DOHH2 (cell line): ENCODE results near the gene VWA2.

Source experiments
- H3F3A ChIP-seq: fragments of 200-600 bp; sonication (generic), shearing (Covaris generic); 2 replicates; pipeline ENCODE4 v1.6.0; 2016; ENCODE audit warnings: antibody characterized with exemption, mild to moderate bottlenecking; ENCODE audit not compliant: control insufficient read depth, insufficient read depth
- H3K27ac ChIP-seq: fragments of 200-600 bp; sonication (generic); 2 replicates; pipeline ENCODE4 v1.5.1; 2014; ENCODE audit warnings: low read depth, mild to moderate bottlenecking, low read length, moderate library complexity
- H3K27me3 ChIP-seq: fragments of 200-600 bp; sonication (generic); 2 replicates; pipeline ENCODE4 v1.6.1; 2014; ENCODE audit warnings: mild to moderate bottlenecking, low read length, mixed read lengths; ENCODE audit not compliant: control insufficient read depth
- H3K36me3 ChIP-seq: fragments of 200-600 bp; sonication (generic); 2 replicates; pipeline ENCODE4 v1.6.1; 2014; ENCODE audit warnings: mild to moderate bottlenecking, low read length, moderate library complexity, mixed read lengths; ENCODE audit not compliant: control insufficient read depth
- H3K4me1 ChIP-seq: fragments of 200-600 bp; sonication (generic); 2 replicates; pipeline ENCODE4 v1.6.1; 2014; ENCODE audit warnings: mild to moderate bottlenecking, low read length, mixed read lengths; ENCODE audit not compliant: control insufficient read depth
- H3K4me2 ChIP-seq: fragments of 200-600 bp; sonication (generic); 2 replicates; pipeline ENCODE4 v1.6.0; 2014; ENCODE audit warnings: mild to moderate bottlenecking, low read length, moderate library complexity
- H3K4me3 ChIP-seq: fragments of 200-600 bp; sonication (generic); 2 replicates; pipeline ENCODE4 v1.5.1; 2014; ENCODE audit warnings: mild to moderate bottlenecking, low read length, mixed read lengths
- H3K79me2 ChIP-seq: fragments of 200-600 bp; sonication (generic); 2 replicates; pipeline ENCODE4 v1.6.1; 2014; ENCODE audit warnings: mild to moderate bottlenecking, low read length, mixed read lengths; ENCODE audit not compliant: control insufficient read depth
- H3K9me2 ChIP-seq: fragments of 200-600 bp; sonication (generic); replicated peaks from 2 replicates; pipeline ENCODE4 v1.6.1; 2014; ENCODE audit warnings: mild to moderate bottlenecking, low read length, mixed read lengths; ENCODE audit not compliant: control insufficient read depth
- H3K9me3 ChIP-seq: fragments of 200-600 bp; sonication (generic); 2 replicates; pipeline ENCODE4 v1.6.1; 2014; ENCODE audit warnings: antibody characterized with exemption, low read length, mixed read lengths; ENCODE audit not compliant: control insufficient read depth, insufficient read depth
- H4K20me1 ChIP-seq: fragments of 200-600 bp; sonication (generic); 2 replicates; pipeline ENCODE4 v1.6.0; 2014; ENCODE audit warnings: low read depth, mild to moderate bottlenecking, antibody characterized with exemption, low read length, moderate library complexity; ENCODE audit not compliant: control insufficient read depth, insufficient read depth
- CTCF ChIP-seq: fragments of 200-600 bp; sonication (generic); IDR thresholded peaks from one replicate; pipeline ENCODE4 v1.5.1; 2014; ENCODE audit warnings: antibody characterized with exemption, mild to moderate bottlenecking, low read depth, low read length; ENCODE audit not compliant: poor library complexity, severe bottlenecking
- EZH2phosphoT487 ChIP-seq: fragments of 200-600 bp; sonication (generic); IDR thresholded peaks from 2 replicates; pipeline ENCODE4 v1.6.1; 2017; ENCODE audit warnings: borderline replicate concordance, mild to moderate bottlenecking, antibody characterized with exemption, low read length, moderate library complexity, mixed read lengths

The VWA2 gene

GRCh38 chr10:114239117-114239993 lies at the start of gene VWA2:
Gene VWA2 (plus strand): TSS chr10:114239254. CDS start chr10:114248714, 9,460 bp downstream.
- H3K4me1 ChIP-seq: peaks cover 5% of the 10 kb centered on the region; the same call in 1 of the 2 replicates
- peak within 1 kb of the TSS; percentile 43 for H3K4me2 ChIP-seq
- H3K9me2 ChIP-seq: no peaks in the 10 kb centered on the region
- H3K36me3 ChIP-seq: no peaks in the 10 kb centered on the region
- peak within 1 kb of the TSS; percentile 24; the same call in 1 of the 2 replicates for H3K4me3 ChIP-seq
- no peaks in the 10 kb centered on the region for H3K79me2 ChIP-seq
- no peak; the same call in 1 of the 2 replicates for TF ChIP-seq EZH2phosphoT487
- peak; percentile 23 for TF ChIP-seq CTCF
- H3F3A ChIP-seq: no peaks in the 10 kb centered on the region
- H4K20me1 ChIP-seq: no peaks in the 10 kb centered on the region
- H3K27ac ChIP-seq: no peak within 1 kb of the TSS
- peaks cover 39% of the 10 kb centered on the region for H3K27me3 ChIP-seq
- no peaks in the 10 kb centered on the region for H3K9me3 ChIP-seq

GRCh38 chr10:114189700-114190099 lies 49.4 kb upstream of the VWA2 start:
- TF ChIP-seq EZH2phosphoT487 (no peak), CTCF (no peak)
- Histone ChIP-seq H3K79me2 (no peaks in the 10 kb centered on the region), H4K20me1 (no peaks in the 10 kb centered on the region), H3F3A (no peaks in the 10 kb centered on the region), H3K9me3 (no peaks in the 10 kb centered on the region), H3K4me1 (no peaks in the 10 kb centered on the region), H3K4me2 (no peak overlapping the region), H3K4me3 (no peak overlapping the region), H3K9me2 (no peaks in the 10 kb centered on the region), H3K36me3 (no peaks in the 10 kb centered on the region), H3K27me3 (peaks cover 11% of the 10 kb centered on the region), H3K27ac (no peak overlapping the region)

DNA sequence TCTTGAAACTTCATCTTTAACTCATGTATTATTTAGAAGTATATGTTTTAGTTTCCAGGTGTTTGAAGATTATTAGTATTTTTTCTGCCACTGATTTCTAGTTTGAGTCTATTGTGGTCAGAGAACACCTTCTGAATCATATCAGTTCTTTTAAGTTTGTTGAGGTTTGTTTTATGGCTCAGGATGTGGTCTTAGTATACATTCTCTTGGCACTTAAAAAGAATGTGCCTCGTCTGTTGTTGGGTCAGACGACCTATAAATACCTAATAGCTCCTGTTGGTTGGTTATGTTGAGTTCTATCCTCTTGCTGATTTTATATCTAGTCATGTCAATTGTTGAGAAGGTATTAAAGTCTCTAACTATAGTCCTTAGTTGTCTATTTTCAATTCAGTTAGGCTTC lies 44.0 kb upstream of the VWA2 start:
- Histone ChIP-seq H3K9me2 (no peaks in the 10 kb centered on the region), H3K9me3 (no peaks in the 10 kb centered on the region), H3K4me3 (no peak overlapping the region), H3F3A (no peaks in the 10 kb centered on the region), H3K79me2 (no peaks in the 10 kb centered on the region), H3K4me2 (no peak overlapping the region), H3K27me3 (0 out of 2 replicates have a peak, but pooled peaks cover 6% of the 10 kb centered on the region), H3K36me3 (no peaks in the 10 kb centered on the region), H3K4me1 (no peaks in the 10 kb centered on the region), H4K20me1 (no peaks in the 10 kb centered on the region), H3K27ac (no peak overlapping the region)
- TF ChIP-seq EZH2phosphoT487 (no peak), CTCF (no peak)
